Measurements from ENCODE around the gene VWA3B. TPM values are rescaled to one million over a fixed set of nuclear protein-coding genes. Genes with fewer than 3 reads are reported as not detected.
"Not testable (repeated sequence)": the region's sequence is repeated elsewhere in the genome, so short reads cannot be mapped to it uniquely, and the experiment has no call there.

Gene VWA3B, protein sequence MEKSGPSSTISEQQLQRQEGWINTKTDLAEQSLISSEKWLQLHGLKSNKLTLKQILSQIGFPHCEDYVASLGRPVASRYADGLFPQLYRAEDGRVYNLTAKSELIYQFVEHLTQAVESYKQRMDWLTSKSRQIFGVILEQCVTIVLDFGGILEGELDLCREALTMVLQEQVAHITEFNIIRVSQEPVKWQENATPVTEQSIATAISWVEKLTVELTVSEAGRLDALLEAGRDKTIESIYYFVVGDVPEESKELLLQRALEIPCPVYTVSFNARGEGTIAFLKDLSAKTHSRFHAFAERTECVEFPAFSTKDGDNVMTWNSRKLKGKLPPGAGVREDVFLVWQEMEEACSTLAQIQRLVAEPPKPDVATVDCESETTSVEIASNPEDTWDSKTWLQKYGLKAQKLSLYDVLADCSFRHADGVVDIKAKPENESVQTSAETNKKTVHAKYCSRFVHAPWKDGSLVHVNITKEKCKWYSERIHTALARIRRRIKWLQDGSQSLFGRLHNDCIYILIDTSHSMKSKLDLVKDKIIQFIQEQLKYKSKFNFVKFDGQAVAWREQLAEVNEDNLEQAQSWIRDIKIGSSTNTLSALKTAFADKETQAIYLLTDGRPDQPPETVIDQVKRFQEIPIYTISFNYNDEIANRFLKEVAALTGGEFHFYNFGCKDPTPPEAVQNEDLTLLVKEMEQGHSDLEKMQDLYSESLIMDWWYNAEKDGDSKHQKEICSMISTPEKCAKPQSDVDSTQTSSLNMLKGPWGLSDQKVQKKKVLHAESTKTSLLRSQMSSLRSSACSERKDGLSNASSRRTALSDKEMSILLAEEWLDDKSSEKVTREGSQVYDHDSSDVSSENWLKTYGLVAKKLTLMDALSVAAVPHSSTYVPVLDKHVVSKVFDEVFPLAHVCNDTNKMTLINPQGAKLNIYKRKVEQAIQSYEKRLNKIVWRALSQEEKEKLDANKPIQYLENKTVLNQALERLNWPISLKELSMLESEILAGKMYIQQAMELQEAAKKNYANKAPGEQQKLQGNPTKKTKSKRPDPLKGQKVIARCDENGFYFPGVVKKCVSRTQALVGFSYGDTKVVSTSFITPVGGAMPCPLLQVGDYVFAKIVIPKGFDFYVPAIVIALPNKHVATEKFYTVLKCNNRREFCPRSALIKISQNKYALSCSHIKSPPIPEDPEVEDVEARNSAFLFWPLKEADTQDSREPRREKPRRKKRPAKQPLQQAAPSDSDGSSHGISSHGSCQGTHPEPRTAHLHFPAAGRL (N-terminal part only)
- 1.7 TPM for total RNA-seq

DNA sequence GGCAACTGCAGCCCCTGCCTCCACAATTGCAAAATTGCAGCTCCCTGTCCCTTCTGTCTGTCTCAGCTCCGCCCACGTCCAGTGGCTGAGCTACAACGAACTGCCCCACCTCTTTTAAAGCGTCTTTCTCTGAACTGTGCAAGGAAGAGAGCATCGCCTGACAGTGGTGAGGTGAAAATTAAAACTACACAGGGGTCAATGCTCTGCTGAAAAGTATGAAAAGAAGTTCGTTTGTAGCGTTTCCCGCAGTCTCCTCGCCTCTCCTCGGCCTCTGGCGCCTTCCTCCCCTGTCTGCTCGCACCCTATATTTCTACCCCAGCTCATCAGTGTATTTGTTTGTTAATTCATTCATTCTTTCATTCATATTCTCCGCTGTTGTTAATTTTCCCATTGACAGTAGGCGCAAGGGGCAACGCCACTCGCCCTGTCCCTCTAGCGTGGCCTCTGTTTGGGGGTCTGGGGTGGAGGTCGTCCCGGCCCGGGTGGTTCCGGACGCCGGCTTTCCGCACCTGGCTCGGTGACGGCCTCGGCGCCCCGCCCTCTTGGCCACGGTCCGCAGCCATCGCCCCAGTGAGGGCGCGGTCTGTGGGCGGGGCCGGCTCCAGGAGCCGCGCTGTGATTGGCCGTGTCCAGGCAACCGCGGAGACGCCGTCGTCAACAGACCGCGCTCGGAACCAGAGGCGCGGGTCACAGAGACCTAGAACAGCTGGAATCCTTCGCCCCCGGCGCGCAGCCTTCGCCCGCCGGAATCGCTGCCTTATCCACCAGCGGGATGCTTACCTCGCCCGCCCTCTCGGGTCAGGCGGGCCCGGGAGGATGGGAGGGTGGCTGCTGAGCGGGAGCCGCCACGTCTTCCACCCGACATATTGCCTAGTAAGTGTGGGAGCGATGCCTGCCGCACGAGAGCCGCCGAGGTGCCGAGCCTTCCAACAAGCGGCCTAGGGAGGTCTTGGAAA is at the start of gene VWA3B:
Gene VWA3B (plus strand): TSS at position 677 of the 956 bp plus-strand sequence. CDS start 5,926 bp downstream, outside the sequence.
- peak; percentile 73 for DNase-seq (ENCODE audit: low spot score)

- no peak for DNase-seq (ENCODE audit: low spot score)
Observed at GRCh38 chr2:98037206-98037605, 49.8 kb upstream of the VWA3B start.

DNA sequence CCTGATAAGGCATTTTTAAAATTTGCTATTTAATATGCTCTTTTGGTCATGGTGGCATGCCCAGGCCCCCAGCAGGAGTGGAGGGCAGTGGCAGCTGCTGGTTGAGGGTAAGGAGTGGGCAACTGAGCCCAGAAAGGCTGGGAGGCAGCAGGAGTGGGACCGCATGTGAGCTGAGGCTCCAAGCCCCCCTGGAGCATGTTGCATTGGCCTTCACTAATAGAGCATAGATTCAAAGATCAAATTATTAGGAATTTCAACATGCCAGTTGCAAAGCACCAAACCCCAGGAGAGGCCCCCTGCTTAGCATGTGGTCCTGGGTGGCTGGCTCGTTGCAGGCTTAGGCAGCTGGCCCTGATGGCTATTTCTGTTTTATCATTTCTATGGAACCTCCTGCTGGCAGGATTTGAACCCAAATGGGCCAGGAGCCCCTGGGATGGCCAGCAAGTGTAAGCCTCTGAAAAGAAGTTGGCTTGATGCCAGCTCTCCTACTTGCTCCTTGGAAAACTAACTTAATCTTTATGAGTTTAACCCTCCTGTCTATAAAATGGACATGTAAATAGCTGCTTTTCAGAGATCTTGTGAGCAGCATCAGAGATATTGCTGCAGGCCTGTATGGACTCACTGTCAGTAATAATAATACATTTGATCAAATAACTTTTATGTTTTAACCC is 49.2 kb upstream of the VWA3B start:
- no peak for DNase-seq (ENCODE audit: low spot score)

DNA sequence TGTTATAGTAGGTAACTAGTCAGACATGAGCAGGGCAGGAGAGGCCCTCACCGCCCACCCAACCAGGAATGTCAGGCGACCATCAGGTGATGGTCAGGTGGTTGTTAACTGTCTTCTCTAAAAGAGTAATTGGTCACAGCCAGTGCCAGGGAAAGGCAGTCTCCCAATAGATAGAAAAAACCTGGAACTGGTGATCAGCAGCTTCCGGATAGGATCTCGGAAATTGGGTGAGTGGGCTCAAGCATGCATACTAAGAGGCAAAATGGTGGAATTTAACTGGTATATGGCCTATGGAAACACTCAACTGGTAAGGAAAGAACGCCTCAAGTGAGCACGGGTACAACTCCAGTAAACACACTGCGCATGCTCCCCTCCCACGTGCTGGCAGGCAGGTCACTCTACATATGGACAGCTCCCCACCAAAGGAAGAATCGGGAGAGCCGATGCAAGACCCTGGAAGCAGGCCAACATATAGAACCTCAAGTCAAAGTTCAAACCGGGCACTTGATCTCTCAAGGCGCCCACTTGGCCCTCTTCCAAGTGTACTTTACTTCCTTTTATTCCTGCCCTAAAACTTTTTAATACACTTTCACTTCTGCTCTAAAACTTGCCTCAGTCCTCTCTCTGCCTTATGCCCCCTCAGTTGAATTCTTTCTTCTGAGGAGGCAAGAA is 47.7 kb upstream of the VWA3B start:
- no peak for DNase-seq (ENCODE audit: low spot score)

- no peak for DNase-seq (ENCODE audit: low spot score)
Observed at GRCh38 chr2:98040331-98040939, 46.5 kb upstream of the VWA3B start.

DNA sequence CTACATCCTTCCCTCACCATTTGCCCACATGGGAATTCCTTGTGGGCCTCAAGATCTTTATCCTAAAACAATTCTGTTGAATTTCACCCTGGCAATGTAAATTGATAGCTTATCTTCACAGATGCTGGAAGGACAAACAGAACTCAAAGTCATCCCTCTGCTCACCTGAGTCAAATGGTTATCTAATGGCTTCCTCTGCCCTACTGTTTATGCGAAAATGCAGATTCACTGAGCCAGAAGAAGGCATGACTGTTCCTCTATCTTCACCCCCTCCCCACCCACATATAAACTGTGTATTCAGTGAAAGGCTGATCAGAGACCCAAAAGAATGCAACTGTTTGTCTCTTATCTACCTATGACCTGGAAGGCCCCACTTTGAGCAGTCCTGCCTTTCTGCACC is 43.9 kb upstream of the VWA3B start:
- DNase-seq (ENCODE audit: low spot score) = no peak

GRCh38 chr2:98044730-98045129 is 42.2 kb upstream of the VWA3B start:
- not testable (repeated sequence) for DNase-seq (ENCODE audit: low spot score)

DNA sequence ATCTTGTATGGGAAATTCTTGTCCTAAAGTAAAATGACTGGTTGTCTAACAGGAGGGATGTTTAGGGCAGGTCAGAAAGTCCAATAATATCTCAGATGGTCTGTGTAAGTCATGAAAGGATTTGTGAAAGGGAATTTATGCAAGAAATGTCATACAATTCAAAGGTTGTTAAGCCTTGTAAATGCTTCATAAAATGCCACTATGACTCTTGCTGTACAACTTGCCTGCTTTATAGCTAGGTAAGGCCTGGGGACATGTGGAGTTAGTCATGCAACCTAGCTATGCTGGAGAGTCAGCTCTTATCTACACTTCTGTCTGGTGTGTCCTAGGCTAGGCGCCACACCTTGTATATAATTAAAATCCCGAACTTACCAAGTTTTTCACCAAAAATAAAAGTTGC is 36.9 kb upstream of the VWA3B start:
- DNase-seq (ENCODE audit: low spot score) = no peak

GRCh38 chr2:98058191-98058975 is 28.6 kb upstream of the VWA3B start:
- no peak for DNase-seq (ENCODE audit: low spot score)

DNA sequence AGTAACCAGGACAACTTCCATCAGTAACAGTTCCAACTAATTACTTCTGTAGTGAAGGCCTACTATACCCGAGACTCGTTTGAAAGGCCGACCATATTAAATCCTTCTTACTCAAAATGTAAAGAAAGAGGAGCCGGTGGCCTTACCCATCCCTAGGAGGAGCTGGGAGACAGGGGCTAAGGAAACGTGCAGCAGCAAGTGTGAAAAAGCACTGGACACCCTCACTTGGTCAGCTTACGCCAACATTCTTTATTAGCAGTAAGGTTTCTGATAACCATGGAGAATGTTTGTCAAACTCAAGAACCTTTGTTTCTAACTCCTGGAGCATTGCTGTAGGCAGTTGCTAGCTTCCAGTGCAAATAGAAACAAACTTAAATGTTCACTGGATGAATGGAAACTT is 26.7 kb upstream of the VWA3B start:
- DNase-seq (ENCODE audit: low spot score) = no peak

DNA sequence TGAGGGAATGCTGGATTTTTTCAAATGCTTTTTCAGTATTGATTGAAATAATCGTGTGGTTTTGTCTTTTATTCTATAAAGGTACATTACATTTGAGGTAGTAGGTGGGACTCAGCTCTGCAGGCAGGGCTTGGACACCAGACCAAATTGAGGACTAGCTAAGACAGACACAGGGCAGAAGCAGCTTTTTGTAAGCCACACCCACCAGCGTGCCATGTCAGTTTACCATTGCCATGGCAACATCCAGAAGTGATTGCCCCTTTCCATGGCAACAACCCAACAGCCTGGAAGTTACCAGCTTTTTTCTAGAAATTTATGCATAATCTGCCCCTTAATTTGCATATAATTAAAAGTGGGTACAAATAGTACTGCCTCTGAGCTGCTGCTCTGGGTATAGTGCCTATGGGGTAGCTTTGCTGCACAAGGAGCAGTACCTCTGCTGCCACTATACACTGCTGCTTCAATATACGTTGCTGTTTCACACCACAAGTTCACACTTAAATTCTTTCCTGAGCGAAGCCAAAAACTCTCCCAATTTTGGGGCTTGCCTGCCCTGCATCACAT is 23.6 kb upstream of the VWA3B start:
- DNase-seq (ENCODE audit: low spot score) = no peak

GRCh38 chr2:98065808-98066207 is 21.2 kb upstream of the VWA3B start:
- no peak for DNase-seq (ENCODE audit: low spot score)

DNA sequence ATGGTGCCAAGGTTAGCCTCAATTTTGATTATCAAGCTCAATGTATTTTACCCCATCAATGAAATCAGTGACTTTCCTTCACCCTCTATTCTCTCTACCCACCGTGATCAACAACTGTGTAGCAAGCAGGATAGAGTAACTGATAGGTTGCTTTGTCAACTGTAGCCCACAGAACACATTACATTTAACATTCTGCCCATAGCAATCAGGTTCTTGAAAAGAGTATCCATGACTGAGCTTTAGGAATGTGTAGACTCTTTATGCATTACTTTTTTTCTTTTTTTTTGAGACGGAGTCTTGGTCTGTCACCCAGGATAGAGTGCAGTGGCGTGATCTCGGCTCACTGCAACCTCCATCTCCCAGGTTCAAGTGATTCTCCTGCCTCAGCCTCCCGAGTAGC is 19.8 kb upstream of the VWA3B start:
- DNase-seq (ENCODE audit: low spot score) = no peak

DNA sequence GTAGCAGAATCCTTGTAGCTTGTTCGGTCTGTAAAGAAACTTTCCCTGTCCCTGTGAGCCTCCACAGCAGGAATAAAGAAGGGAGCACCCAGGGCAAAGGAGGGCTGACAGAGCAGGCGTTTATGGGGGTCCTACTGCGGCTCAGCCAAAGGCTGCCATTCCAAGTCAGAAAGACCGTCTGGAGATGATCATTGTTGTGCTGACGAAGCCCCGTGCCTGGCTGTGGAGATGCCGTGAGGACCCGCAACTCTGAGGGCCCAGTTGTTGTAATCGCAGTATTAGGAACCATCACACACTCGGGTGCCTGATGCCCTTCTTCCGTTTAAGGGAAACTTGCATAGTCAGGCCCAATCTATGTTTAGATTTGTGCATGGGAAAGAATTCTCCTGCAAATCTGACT is 16.9 kb upstream of the VWA3B start:
- no peak for DNase-seq (ENCODE audit: low spot score)

GRCh38 chr2:98072442-98072841 is 14.5 kb upstream of the VWA3B start:
- DNase-seq (ENCODE audit: low spot score) = no peak

GRCh38 chr2:98078701-98079100 is 8.3 kb upstream of the VWA3B start:
- DNase-seq (ENCODE audit: low spot score) = no peak

- DNase-seq (ENCODE audit: low spot score) = no peak
Observed at GRCh38 chr2:98084151-98084868, 2.7 kb upstream of the VWA3B start.

DNA sequence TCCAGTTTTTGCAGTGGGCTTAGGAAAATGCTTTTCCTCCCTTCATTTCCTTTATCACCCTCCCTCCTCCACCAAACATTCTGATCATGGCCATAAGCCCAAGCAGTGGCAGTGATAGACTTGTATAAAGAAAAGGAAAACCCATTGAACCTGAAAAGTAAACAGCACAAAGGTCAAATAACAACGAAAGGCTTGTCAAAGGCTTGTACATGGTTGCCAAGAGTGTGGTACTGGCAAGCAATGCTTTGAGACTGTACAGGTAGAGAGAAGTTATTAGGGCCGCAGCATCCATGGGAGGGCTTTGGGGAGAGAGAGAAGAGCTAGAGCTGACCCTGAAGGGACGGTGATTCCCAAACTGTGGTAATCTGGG is 2.1 kb upstream of the VWA3B start:
- no peak for DNase-seq (ENCODE audit: low spot score)

Data from ureter (tissue), 1 donor.